GM19193 (cell line): Measurements from ENCODE around the gene INS.

Experiments used
- POLR2A ChIP-seq: IDR thresholded peaks from 4 replicates; pipeline ENCODE4 v1.6.1; 2011; ENCODE audit not compliant: insufficient read depth, insufficient read length; ENCODE audit errors: extremely low read depth

INS gene

DNA sequence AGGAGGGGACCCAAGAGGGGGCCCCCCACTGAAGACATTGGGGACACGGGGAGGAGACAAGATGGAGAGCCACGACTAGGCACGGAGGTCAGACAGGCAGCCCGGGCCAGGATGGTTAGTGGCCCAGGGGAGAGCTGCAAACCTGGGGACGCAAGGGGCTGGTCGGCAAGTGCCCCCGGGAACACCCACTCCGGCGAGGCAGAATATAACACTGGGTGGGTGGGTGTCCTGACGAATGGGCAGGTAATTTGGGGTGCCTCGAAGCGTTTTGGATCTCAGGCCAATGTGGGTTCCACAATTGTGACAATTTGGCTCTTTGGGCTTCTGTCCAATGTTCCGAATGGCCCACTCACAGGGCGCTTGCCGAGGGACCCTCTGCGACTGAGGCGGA lies 31.7 kb downstream of the INS start:
- no peak for TF ChIP-seq POLR2A

GRCh38 chr11:2128511-2129307 lies 32.3 kb downstream of the INS start:
- no peak for TF ChIP-seq POLR2A

- no peak for TF ChIP-seq POLR2A
Measured at GRCh38 chr11:2128130-2128510, 32.9 kb downstream of the INS start.

DNA sequence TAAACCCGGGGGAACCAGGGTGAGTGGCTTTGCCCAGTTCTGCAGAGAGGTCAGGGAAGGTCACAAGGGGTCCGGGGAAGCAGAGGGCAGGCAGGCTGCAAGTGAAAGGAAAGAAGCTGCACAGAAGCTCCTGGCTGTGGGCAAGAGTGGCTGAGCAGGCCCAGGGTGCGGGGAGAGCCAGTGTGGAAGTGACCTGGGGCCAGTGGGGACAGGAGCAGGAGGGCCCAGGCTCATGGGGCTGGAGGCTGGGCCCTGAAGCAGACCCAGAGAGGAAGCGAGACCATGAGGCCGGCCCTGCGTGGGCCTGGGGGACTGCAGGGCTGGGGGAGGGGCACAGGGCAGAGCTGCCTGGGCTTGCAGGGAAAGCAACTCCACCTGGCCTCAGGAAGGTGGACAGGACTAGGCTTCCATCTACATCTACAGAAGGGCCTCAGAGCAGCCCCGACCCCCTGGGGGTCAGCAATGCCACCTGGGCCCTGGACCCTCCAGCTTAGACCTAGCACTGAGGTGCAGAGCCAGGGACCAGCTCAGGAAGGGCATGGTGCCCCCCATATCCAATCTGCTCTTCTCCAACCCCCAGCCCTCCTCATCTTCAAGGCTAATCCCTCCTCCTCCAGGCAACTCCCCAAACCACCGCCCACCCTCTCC lies 33.4 kb downstream of the INS start:
- no peak for TF ChIP-seq POLR2A

DNA sequence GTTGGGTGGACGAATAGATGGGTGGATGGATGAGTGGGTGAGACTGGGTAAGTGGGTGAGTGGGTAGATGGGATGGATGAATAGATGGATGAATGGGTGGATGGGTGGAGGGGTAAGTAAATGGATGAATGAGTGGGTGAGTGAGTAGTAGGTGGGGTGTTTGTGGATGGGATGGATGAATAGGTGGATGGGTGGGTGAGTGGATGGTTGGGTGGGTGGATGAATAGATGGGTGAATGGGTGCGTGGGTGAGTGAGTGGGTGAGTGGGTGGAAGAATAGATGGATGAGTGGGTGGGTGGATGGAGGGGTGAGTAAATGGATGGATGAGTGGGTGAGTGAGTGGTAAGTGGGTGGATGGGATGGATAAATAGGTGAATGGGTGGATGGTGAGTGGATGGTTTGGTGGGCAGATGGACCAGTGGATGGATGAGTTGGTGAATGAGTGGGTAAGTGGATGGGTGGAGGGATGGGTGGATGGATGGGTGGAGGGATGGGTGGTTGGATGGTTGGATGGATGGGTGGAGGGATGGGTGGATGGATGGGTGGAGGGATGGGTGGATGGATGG lies 34.4 kb downstream of the INS start:
- no peak for TF ChIP-seq POLR2A

DNA sequence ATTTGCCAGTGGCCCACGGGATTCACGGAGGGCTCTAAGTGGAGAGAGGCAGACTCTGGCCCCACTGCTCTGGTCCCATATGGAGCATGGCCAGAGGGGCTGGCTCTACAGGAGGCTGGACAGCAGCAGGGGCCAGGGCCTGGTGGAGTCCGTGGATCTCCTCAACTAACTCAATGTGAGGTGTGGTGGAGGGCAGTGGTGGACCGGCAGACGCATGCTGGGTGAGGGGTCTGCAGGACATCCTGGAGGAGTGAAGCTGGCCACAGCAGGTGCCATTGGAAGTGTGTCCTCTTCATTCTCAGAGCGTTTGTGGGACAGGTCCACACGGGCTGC lies 37.4 kb downstream of the INS start:
- TF ChIP-seq POLR2A: no peak

DNA sequence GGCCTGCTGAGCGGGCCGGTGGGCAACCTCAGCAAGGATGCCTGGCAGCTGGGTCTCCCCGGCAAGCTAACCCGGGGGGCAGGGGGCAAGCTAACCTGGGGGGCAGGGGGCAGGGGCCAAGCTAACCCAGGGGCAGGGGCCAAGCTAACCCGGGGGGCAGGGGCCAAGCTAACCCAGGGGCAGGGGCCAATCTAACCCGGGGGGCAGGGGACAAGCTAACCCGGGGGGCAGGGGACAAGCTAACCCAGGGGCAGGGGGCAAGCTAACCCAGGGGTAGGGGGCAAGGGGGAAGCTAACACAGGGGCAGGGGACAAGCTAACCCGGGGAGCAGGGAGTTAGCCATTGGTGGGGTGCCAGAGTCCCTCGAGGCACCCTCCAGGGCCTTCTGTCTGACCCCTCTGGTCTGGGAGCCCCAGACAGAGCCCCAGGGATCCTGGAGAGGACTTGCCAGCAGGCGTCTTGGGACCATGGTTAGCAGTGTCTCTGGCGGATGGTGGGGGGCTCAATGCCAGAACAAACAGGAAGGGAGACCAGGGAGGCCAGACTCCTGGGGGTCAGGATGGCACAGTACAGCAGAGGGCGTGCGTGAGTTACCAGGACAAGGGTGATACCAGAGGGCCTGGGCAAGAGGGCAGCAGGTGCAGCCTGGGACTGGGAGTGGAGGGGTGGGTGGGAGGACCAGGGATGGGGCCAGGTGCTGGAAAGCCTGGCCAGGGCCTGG lies 37.9 kb downstream of the INS start:
- TF ChIP-seq POLR2A: no peak

DNA sequence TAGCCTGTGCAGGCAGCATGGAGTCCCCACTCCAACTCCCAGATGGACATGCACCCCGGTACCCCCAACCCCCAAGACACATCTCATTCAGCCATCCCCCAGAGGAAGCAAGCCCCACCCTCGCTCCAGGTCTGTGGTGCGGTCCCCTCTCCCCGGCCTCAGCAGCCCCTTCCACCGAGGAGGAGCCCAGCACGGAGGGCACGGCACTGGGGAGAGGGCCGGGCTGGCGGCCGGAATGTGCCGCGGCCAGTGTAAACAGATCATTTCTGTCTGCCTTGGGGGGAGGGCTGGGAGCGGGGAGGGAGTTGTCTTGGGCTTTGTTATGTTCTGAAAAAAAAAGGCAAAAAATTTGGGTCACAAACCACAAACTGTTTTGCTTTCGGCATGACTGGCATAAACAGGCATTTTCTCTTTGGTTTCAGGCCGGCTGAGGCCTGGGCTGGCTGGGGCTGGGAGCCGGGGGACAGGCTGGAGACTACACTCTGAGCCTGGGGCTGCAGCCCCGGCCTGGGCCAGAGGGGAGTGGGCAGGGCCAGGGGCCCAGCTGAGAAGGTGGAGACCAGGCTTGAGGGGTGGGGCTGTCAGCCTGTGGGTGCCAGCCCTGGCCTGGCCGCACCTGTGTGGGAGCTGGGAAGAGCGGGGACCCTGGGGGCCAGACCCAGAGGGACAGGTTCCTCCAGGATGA lies 38.6 kb downstream of the INS start:
- TF ChIP-seq POLR2A: no peak

DNA sequence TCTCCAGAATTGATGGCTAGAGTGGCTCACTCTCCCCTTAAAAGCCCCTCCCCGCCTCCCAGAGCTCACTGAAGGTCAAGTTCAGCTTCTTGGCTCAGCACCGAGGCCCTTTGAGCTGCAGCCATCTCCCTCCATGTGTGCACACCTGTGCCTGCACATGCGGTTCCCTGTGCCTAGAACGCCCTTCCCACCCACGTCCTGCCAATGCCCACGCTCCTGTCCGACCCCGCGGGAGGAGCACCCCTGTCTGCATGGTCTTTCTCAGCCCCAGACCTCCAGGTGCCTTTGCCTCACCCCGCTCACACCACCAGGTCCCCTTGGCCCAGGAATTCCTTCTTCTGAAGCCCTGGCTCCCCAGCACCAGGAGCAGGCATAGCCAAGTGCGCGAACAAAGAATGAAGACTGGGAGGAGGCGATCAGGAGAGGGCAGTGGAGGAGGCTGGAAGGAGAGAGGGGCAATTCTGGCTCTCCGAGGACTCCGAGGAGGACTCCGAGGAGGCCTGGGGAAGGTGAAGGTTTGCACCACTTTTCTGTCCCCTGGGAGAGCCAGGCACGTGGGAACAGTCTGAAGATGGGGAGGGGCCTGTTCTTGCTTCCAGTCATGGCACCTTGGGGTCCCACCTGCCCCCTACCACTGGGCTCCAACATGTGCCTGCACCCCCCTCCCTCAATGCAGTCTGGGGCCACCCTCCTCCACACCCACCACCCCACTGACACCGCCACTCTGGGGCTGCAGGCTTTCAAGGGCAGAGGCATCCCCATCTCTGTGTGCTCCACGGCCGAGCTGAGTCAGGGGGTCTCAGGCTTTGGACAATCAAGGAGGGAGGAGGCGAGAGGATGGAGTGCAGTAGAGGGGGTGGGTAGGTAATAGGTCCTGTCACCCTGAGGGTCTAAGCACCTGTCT lies 39.5 kb downstream of the INS start:
- no peak for TF ChIP-seq POLR2A

- TF ChIP-seq POLR2A: no peak
Measured at GRCh38 chr11:2120359-2121100, 40.5 kb downstream of the INS start.

DNA sequence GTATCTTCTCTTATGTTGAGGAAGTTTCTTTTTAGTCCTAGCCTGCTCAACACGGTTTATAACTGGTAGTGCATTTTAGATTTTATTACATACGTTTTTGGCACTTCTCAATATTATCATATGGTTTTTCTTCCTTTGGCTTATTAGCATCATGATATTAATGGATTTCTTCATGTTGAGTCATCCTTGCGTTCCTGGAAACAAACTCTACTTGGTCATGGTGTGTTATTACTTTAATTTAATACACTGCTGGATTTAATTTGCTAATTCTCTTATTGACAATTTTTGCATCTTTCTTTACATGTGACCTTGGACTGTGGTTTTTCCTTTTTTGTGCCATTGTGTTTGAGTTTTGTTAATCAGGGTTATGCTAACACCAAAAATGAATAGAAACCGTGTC lies 42.3 kb downstream of the INS start:
- no peak for TF ChIP-seq POLR2A

- no peak for TF ChIP-seq POLR2A
Measured at GRCh38 chr11:2116680-2117079, 44.3 kb downstream of the INS start.

- TF ChIP-seq POLR2A: no peak
Measured at GRCh38 chr11:2115308-2115707, 45.7 kb downstream of the INS start.
